Kidney (tissue), 14 donors: Measurements from ENCODE around the gene FLNA. TPM values are rescaled to one million over a fixed set of nuclear protein-coding genes. Genes with fewer than 3 reads are reported as not detected.

ENCODE experiments used
- DNase-seq, 5 donors: peaks; one replicate each; pipeline ENCODE4 v3.0.0-alpha.2; 2013 to 2020
- FAIRE-seq: peaks from 2 replicates; lab custom pipeline; 2012; peaks lifted over from hg19 to GRCh38; lab: Jason Lieb, UNC
- H3K27ac ChIP-seq, 2 donors: one replicate each; pipeline ENCODE4 v1.7.0; 2013; ENCODE audit warnings: low read depth in 2 of 2, low read length in 2 of 2, inconsistent platforms in 1 of 2
- H3K27me3 ChIP-seq: one replicate; pipeline ENCODE4 v1.7.1; 2013; ENCODE audit warnings: low read length, inconsistent platforms; ENCODE audit not compliant: control insufficient read depth, insufficient read depth
- H3K36me3 ChIP-seq, 3 donors: one replicate each; pipeline versions ENCODE4 v1.7.0 to v1.7.1; 2013; ENCODE audit warnings: low read length in 3 of 3, control low read depth in 1 of 3, inconsistent platforms in 1 of 3; ENCODE audit not compliant: insufficient read depth in 3 of 3, control insufficient read depth in 2 of 3
- H3K4me1 ChIP-seq, 3 donors: one replicate each; pipeline versions ENCODE4 v1.7.0 to v1.7.1; 2013; ENCODE audit warnings: low read length in 3 of 3, inconsistent platforms in 1 of 3, low read depth in 1 of 3; ENCODE audit not compliant: control insufficient read depth in 2 of 3, insufficient read depth in 2 of 3
- H3K4me3 ChIP-seq, 3 donors: one replicate each; pipeline versions ENCODE4 v1.7.0 to v1.8.1; 2013; ENCODE audit warnings: low read length in 3 of 3, control low read depth in 1 of 3, inconsistent platforms in 1 of 3
- H3K9ac ChIP-seq, 3 donors: one replicate each; pipeline versions ENCODE4 v1.7.0 to v1.7.1; 2013; ENCODE audit warnings: low read length in 3 of 3, control low read depth in 1 of 3, inconsistent platforms in 1 of 3
- H3K9me3 ChIP-seq, 3 donors: one replicate each; pipeline versions ENCODE4 v1.7.0 to v1.7.1; 2013; ENCODE audit warnings: low read length in 3 of 3, control low read depth in 1 of 3, inconsistent platforms in 1 of 3; ENCODE audit not compliant: control insufficient read depth in 2 of 3, insufficient read depth in 1 of 3
- CTCF ChIP-seq: IDR thresholded peaks from 3 replicates; pipeline ENCODE4 v1.5.1; 2012; ENCODE audit warnings: mild to moderate bottlenecking, moderate library complexity, borderline replicate concordance; ENCODE audit not compliant: insufficient read depth; ENCODE audit errors: extremely low read depth
- intact Hi-C: fragments of 100-400 bp; cut with DNase I; formaldehyde crosslinking; loops from one replicate; pipeline ENCODE4 v1.11.1; 2022
- polyA plus RNA-seq: library from polyadenylated mRNA; stranded (reverse); fragments of 350-450 nt; fragmentation: Illumina TruSeq; extraction: RNeasy Lipid Tissue Mini Kit (QIAGEN cat#74804); gene quantifications from one replicate; pipeline ENCODE4 v1.2.3, GENCODE V29; 2014; ENCODE audit warnings: low read depth, low replicate concordance; ENCODE audit not compliant: insufficient read depth
- total RNA-seq: library from RNA; stranded (reverse); fragmentation: NEBNext Ultra II Directional; extraction: Animal tissue kit (Norgen Biotek cat#: 25700); gene quantifications from one replicate; pipeline ENCODE4 v1.2.1, GENCODE V29; 2021
- donor health status: control.
- donor health status: control.
- donor health status: control.
- donor health status: control.
- donor health status: control.
- donor health status: DM: yes; HTN: yes; CAD: no.
- donor health status: Normal renal cell carcinoma (clear cell type).

The FLNA gene
- total and polyA plus RNA-seq, 2 donors from 2014 or later, result 421 to 1,036 TPM

GRCh38 chrX:154351183-154352011 is 23.0 kb downstream of the FLNA start:
- DNase-seq (no peak), FAIRE-seq (no peak)
- TF ChIP-seq CTCF, result no peak
- Histone ChIP-seq H3K9me3 (no peaks in the 10 kb centered on the region), H3K27me3 (no peaks in the 10 kb centered on the region), H3K27ac (no peak overlapping the region), H3K4me3 (no peak overlapping the region), H3K36me3 (peaks cover 0 to 20% (median 5%) of the 10 kb centered on the region in 3 donors), H3K4me1 (no peaks in the 10 kb centered on the region), H3K9ac (no peak overlapping the region)
- intact Hi-C loops, result no loop called here

- H3K9ac ChIP-seq, result no peak overlapping the region
- H3K4me3 ChIP-seq, result no peak overlapping the region
- H3K9me3 ChIP-seq, result no peaks in the 10 kb centered on the region
- H3K36me3 ChIP-seq, result peaks cover 0 to 20% (median 5%) of the 10 kb centered on the region in 3 donors
- no peak for FAIRE-seq
- peak in 1 of 5 donors; percentile 78 for DNase-seq
- intact Hi-C loops, result no loop called here
- no peaks in the 10 kb centered on the region for H3K27me3 ChIP-seq
- H3K27ac ChIP-seq, result no peak overlapping the region
- no peak for TF ChIP-seq CTCF
- no peaks in the 10 kb centered on the region for H3K4me1 ChIP-seq
Measured at GRCh38 chrX:154350429-154351182, 23.8 kb downstream of the FLNA start.

- DNase-seq, result no peak
- Histone ChIP-seq H3K9me3 (no peaks in the 10 kb centered on the region), H3K9ac (no peak overlapping the region), H3K4me3 (no peak overlapping the region), H3K36me3 (peaks cover 0 to 20% (median 5%) of the 10 kb centered on the region in 3 donors), H3K4me1 (no peaks in the 10 kb centered on the region), H3K27ac (no peak overlapping the region), H3K27me3 (no peaks in the 10 kb centered on the region)
- FAIRE-seq, result no peak
- intact Hi-C loops, result no loop called here
- no peak for TF ChIP-seq CTCF
Measured at GRCh38 chrX:154349979-154350378, 24.5 kb downstream of the FLNA start.
